Gastroesophageal sphincter (tissue), 4 donors: ENCODE results near the gene ELL2. TPM values are rescaled to one million over a fixed set of nuclear protein-coding genes. Genes with fewer than 3 reads are reported as not detected.

ENCODE experiments used
- ATAC-seq: fragments of 150-250 bp; one replicate; pipeline ENCODE4 v1.9.1; 2016; ENCODE audit warnings: mild to moderate bottlenecking, moderate library complexity
- H3K27ac ChIP-seq, 4 donors: fragments of 200-600 bp; sonication (generic) in 3 of 4; 1 replicate in 3 of 4; 2 replicates in 1 of 4; pipeline ENCODE4 v1.5.1; 2016 to 2019
- H3K27me3 ChIP-seq: fragments of 200-600 bp; sonication (generic); one replicate; pipeline ENCODE4 v1.5.1; 2019
- H3K36me3 ChIP-seq, 2 donors: fragments of 200-600 bp; sonication (generic); one replicate each; pipeline ENCODE4 v1.5.1; 2019; ENCODE audit warnings: control low read depth in 1 of 2
- H3K4me1 ChIP-seq, 3 donors: fragments of 200-600 bp; sonication (generic); 1 replicate in 2 of 3; 2 replicates in 1 of 3; pipeline ENCODE4 v1.5.1; 2016 to 2019; ENCODE audit warnings: control low read depth in 2 of 3
- H3K4me3 ChIP-seq, 2 donors: fragments of 200-600 bp; sonication (generic); one replicate each; pipeline ENCODE4 v1.5.1; 2019; ENCODE audit warnings: mild to moderate bottlenecking in 1 of 2, moderate library complexity in 1 of 2
- H3K9me3 ChIP-seq, 3 donors: fragments of 200-600 bp; sonication (generic); one replicate each; pipeline ENCODE4 v1.5.1; 2017 to 2019; ENCODE audit warnings: control low read depth in 2 of 3
- EP300 ChIP-seq: sonication (generic); formaldehyde crosslinking; IDR thresholded peaks from one replicate; pipeline ENCODE4 v1.6.1; 2017; ENCODE audit warnings: antibody characterized with exemption, mild to moderate bottlenecking
- POLR2A ChIP-seq, 2 donors: fragments of 450-650 bp; IDR thresholded peaks; one replicate each; pipeline ENCODE4 v1.6.1; 2017; ENCODE audit warnings: antibody characterized with exemption in 2 of 2, mild to moderate bottlenecking in 2 of 2, moderate library complexity in 1 of 2
- POLR2AphosphoS5 ChIP-seq: sonication (generic); formaldehyde crosslinking; IDR thresholded peaks from one replicate; pipeline ENCODE4 v1.6.1; 2017; ENCODE audit warnings: antibody characterized with exemption
- WGBS, 2 donors: methylation state at CpG; one replicate each; pipeline ENCODE4 v1.1.5; 2018; ENCODE audit warnings: low coverage in 1 of 2; 5-methylcytosine and 5-hydroxymethylcytosine counted together
- total RNA-seq, 4 donors: library from RNA; depleted of rRNA; stranded (reverse); fragments of >200 nt; gene quantifications; one replicate each; pipeline ENCODE4 v1.1.0, GENCODE V29; 2016
- TF ChIP-seq, protein P1 (sequence below), 4 experiments: fragments of 200-600 bp in 2 of 4; fragments of 450-650 bp in 2 of 4; sonication (generic) in 1 of 4; IDR thresholded peaks; one replicate each; pipeline ENCODE4 v1.5.1; 2017 to 2019; ENCODE audit warnings: antibody characterized with exemption in 4 of 4, mild to moderate bottlenecking in 2 of 4, moderate library complexity in 2 of 4

ELL2 gene
- total RNA-seq, 4 donors from 2014 or later, result 38.4 to 117 (median 59.3) TPM

DNA sequence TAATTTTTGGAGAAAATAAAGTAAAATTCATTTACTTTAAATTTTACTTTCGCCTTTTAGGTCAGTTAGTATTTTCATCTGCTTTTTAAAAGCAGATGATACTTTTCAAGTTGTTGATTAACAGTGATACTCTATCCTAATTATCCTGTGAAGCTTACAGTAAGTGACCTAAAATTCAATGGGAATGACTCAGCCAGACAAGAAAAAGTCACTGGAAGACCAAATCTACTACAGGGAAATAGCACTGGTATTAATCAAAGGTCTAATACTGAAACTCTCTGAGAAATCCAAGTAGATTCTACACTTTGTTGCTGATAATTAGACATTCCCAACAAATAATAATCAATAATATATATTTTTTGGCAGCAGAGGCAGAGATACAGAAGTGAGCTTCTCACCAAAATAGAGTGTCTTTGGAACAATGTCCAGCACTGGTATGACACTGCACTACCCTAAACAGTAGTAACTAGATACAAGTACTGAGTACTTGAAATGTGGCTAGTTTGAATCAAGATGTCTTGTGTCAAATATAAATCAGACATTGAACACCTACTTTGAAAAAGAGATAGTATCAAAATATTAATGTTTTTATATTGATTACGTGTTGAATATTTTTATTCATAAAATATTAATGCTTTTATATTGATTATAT lies 22.8 kb upstream of the ELL2 start:
- Histone ChIP-seq H3K27ac (no peak overlapping the region), H3K4me3 (no peak overlapping the region), H3K9me3 (no peaks in the 10 kb centered on the region), H3K4me1 (peaks cover 2 to 38% (median 5%) of the 10 kb centered on the region in 3 donors), H3K36me3 (no peaks in the 10 kb centered on the region), H3K27me3 (no peaks in the 10 kb centered on the region)
- TF ChIP-seq, protein P1, sequence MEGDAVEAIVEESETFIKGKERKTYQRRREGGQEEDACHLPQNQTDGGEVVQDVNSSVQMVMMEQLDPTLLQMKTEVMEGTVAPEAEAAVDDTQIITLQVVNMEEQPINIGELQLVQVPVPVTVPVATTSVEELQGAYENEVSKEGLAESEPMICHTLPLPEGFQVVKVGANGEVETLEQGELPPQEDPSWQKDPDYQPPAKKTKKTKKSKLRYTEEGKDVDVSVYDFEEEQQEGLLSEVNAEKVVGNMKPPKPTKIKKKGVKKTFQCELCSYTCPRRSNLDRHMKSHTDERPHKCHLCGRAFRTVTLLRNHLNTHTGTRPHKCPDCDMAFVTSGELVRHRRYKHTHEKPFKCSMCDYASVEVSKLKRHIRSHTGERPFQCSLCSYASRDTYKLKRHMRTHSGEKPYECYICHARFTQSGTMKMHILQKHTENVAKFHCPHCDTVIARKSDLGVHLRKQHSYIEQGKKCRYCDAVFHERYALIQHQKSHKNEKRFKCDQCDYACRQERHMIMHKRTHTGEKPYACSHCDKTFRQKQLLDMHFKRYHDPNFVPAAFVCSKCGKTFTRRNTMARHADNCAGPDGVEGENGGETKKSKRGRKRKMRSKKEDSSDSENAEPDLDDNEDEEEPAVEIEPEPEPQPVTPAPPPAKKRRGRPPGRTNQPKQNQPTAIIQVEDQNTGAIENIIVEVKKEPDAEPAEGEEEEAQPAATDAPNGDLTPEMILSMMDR (IDR thresholded peaks at IDR 0.05), result no peak
- TF ChIP-seq POLR2A (IDR thresholded peaks at IDR 0.05), result no peak
- TF ChIP-seq EP300, result no peak
- no peak for TF ChIP-seq POLR2AphosphoS5
- WGBS, 2 donors, result 88 to 91% methylated on average over 2 of the region's 2 CpGs
- ATAC-seq, result no peak

DNA sequence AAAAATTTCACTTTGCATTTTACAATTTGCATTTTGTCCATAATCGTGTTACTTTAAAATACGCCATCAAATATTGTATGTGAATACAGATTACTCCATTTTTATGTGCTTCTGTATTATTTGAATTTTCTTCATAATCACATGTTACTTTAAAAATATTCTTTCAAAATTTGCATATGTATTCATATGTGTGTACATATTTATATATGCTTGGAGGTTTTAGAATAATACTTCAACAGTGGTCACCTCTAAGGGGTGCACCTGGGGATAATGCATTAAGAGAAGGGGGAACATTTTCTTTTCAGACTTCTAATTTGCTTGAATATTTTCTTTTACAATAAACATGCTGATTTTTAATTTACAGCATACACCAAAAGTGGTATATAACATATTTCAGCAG lies 21.9 kb upstream of the ELL2 start:
- WGBS, 2 donors, result 86 to 92% methylated on average over 2 of the region's 2 CpGs
- H3K9me3 ChIP-seq, result no peaks in the 10 kb centered on the region
- ATAC-seq, result no peak
- TF ChIP-seq POLR2AphosphoS5 (no peak), POLR2A (IDR thresholded peaks at IDR 0.05) (no peak), EP300 (no peak)
- TF ChIP-seq, protein P1 (IDR thresholded peaks at IDR 0.05), result no peak
- H3K27ac ChIP-seq, result no peak overlapping the region
- H3K4me1 ChIP-seq, result peaks cover 2 to 29% (median 5%) of the 10 kb centered on the region in 3 donors
- H3K36me3 ChIP-seq, result no peaks in the 10 kb centered on the region
- H3K27me3 ChIP-seq, result no peaks in the 10 kb centered on the region
- H3K4me3 ChIP-seq, result no peak overlapping the region

DNA sequence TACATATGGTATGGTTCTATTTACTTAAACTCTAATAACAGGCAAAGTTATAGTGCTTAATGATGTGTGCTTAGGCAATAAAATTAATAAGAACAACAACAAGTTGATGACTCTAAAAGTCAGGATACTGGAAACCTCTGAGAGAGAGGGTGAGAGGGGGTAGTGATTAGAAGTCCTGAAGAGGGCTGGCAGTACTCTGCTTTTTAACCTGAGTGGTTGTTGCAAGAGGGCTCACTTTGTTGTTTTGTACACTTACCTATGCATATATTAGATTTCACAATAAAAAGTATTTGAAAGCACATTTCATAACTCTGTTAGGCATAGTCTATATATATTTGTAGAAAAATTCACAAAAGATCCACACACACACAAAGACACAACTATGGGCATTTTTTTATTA lies 21.4 kb upstream of the ELL2 start:
- Histone ChIP-seq H3K4me3 (no peak overlapping the region), H3K27ac (no peak overlapping the region), H3K36me3 (no peaks in the 10 kb centered on the region), H3K27me3 (no peaks in the 10 kb centered on the region), H3K9me3 (no peaks in the 10 kb centered on the region), H3K4me1 (peaks cover 2 to 27% (median 5%) of the 10 kb centered on the region in 3 donors)
- no peak for ATAC-seq
- TF ChIP-seq, protein P1 (IDR thresholded peaks at IDR 0.05), result no peak
- TF ChIP-seq EP300 (no peak), POLR2A (IDR thresholded peaks at IDR 0.05) (no peak), POLR2AphosphoS5 (no peak)

GRCh38 chr5:95976606-95977005 lies 15.0 kb upstream of the ELL2 start:
- 53 to 57% methylated on average over 1 of the region's 1 CpG for WGBS, 2 donors
- TF ChIP-seq, protein P1 (IDR thresholded peaks at IDR 0.05), result no peak
- TF ChIP-seq EP300, result no peak
- no peak for TF ChIP-seq POLR2A (IDR thresholded peaks at IDR 0.05)
- TF ChIP-seq POLR2AphosphoS5, result no peak
- Histone ChIP-seq H3K4me3 (no peak overlapping the region), H3K27me3 (no peaks in the 10 kb centered on the region), H3K9me3 (no peaks in the 10 kb centered on the region), H3K4me1 (no peaks in the 10 kb centered on the region), H3K27ac (no peak overlapping the region), H3K36me3 (no peaks in the 10 kb centered on the region)
- no peak for ATAC-seq

DNA sequence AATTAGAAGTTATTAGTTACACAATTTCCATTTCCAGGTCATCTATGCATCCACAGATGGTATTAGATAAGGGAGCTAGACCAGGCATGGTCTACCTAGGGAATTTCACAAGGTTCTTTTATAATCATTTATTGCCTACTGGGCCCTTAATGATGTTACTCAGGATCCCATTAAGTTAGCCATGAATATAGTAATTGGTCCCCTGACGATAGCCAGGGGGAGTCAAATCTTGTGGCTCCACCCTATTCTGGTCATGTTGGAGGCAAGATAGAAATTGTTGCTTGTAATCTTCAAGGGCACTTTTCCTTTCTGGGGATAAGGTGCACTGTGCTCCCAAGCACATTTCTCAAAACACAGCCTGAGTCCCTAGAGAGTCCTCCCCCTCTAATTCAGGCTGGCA lies 14.1 kb upstream of the ELL2 start:
- Histone ChIP-seq H3K27ac (no peak overlapping the region), H3K9me3 (no peaks in the 10 kb centered on the region), H3K4me3 (no peak overlapping the region), H3K36me3 (no peaks in the 10 kb centered on the region), H3K27me3 (no peaks in the 10 kb centered on the region), H3K4me1 (no peaks in the 10 kb centered on the region)
- ATAC-seq, result no peak
- 75 to 100% methylated on average over 1 of the region's 1 CpG for WGBS, 2 donors
- TF ChIP-seq EP300 (no peak), POLR2AphosphoS5 (no peak), POLR2A (IDR thresholded peaks at IDR 0.05) (no peak)
- TF ChIP-seq, protein P1 (IDR thresholded peaks at IDR 0.05), result no peak
